Gastroesophageal sphincter (tissue), 3 donors: Measurements from ENCODE around the gene BLMH.

Source experiments
- CTCF ChIP-seq, 4 experiments: fragments of 200-600 bp in 2 of 4; fragments of 450-650 bp in 2 of 4; sonication (generic) in 1 of 4; IDR thresholded peaks; one replicate each; pipeline ENCODE4 v1.5.1; 2017 to 2019; ENCODE audit warnings: antibody characterized with exemption in 4 of 4, mild to moderate bottlenecking in 2 of 4, moderate library complexity in 2 of 4
- POLR2A ChIP-seq, 2 donors: fragments of 450-650 bp; IDR thresholded peaks; one replicate each; pipeline ENCODE4 v1.6.1; 2017; ENCODE audit warnings: antibody characterized with exemption in 2 of 2, mild to moderate bottlenecking in 2 of 2, moderate library complexity in 1 of 2
- POLR2AphosphoS5 ChIP-seq: sonication (generic); formaldehyde crosslinking; IDR thresholded peaks from one replicate; pipeline ENCODE4 v1.6.1; 2017; ENCODE audit warnings: antibody characterized with exemption

- TF ChIP-seq CTCF (IDR thresholded peaks at IDR 0.05) (no peak), POLR2AphosphoS5 (no peak), POLR2A (IDR thresholded peaks at IDR 0.05) (no peak)
These were observed 20.5 kb upstream of the BLMH start for GRCh38 chr17:30312226-30312625.
